HG02610 (cell line): ENCODE data around the gene TMPRSS4.

Experiments used
- ATAC-seq: cut with Tn5 transposase; IDR thresholded peaks from one replicate; pipeline ENCODE4 v1.9.1; 2021; ENCODE audit warnings: mild to moderate bottlenecking, moderate library complexity; ENCODE audit not compliant: unreplicated experiment

The TMPRSS4 gene

GRCh38 chr11:118078911-118079411 lies 2.1 kb downstream of the TMPRSS4 start:
- no peak for ATAC-seq

- ATAC-seq, result no peak
These were observed 2.6 kb downstream of the TMPRSS4 start for GRCh38 chr11:118079491-118079890.

- no peak for ATAC-seq
These were observed 3.4 kb downstream of the TMPRSS4 start for GRCh38 chr11:118080296-118080695.

- no peak for ATAC-seq
These were observed 4.5 kb downstream of the TMPRSS4 start for GRCh38 chr11:118081241-118081958.

- ATAC-seq, result no peak
These were observed 6.1 kb downstream of the TMPRSS4 start for GRCh38 chr11:118082880-118083552.

- no peak for ATAC-seq
These were observed 7.4 kb downstream of the TMPRSS4 start for GRCh38 chr11:118084247-118084646.

- no peak for ATAC-seq
These were observed 7.8 kb downstream of the TMPRSS4 start for GRCh38 chr11:118084656-118085055.

GRCh38 chr11:118086913-118087768 lies 10.3 kb downstream of the TMPRSS4 start, which contains the start of gene SMIM35:
TSS of gene SMIM35 (minus strand) at chr11:118086963. CDS start at chr11:118086757, 206 bp downstream.
- ATAC-seq, result no peak

- no peak for ATAC-seq
These were observed 11.1 kb downstream of the TMPRSS4 start for GRCh38 chr11:118087931-118088330.

- ATAC-seq, result no peak
These were observed 11.7 kb downstream of the TMPRSS4 start for GRCh38 chr11:118088531-118088930.

GRCh38 chr11:118090545-118091162 lies 13.8 kb downstream of the TMPRSS4 start:
- no peak for ATAC-seq

- ATAC-seq, result no peak
These were observed 14.8 kb downstream of the TMPRSS4 start for GRCh38 chr11:118091690-118092089.

- no peak for ATAC-seq
These were observed 16.2 kb downstream of the TMPRSS4 start for GRCh38 chr11:118092907-118093571.

- no peak for ATAC-seq
These were observed 18.6 kb downstream of the TMPRSS4 start for GRCh38 chr11:118095493-118095892.

- no peak for ATAC-seq
These were observed 19.1 kb downstream of the TMPRSS4 start for GRCh38 chr11:118095967-118096367.

- ATAC-seq, result no peak
These were observed 22.3 kb downstream of the TMPRSS4 start for GRCh38 chr11:118098996-118099837.

- no peak for ATAC-seq
These were observed 23.1 kb downstream of the TMPRSS4 start for GRCh38 chr11:118099838-118100556.

- no peak for ATAC-seq
These were observed 23.9 kb downstream of the TMPRSS4 start for GRCh38 chr11:118100691-118101232.
